ENCODE results near the gene ICE2. TPM values are rescaled to one million over a fixed set of nuclear protein-coding genes. Genes with fewer than 3 reads are reported as not detected.
A peak's percentile ranks its signal among the peaks of the same experiment; 100 is the strongest.

The ICE2 gene, protein sequence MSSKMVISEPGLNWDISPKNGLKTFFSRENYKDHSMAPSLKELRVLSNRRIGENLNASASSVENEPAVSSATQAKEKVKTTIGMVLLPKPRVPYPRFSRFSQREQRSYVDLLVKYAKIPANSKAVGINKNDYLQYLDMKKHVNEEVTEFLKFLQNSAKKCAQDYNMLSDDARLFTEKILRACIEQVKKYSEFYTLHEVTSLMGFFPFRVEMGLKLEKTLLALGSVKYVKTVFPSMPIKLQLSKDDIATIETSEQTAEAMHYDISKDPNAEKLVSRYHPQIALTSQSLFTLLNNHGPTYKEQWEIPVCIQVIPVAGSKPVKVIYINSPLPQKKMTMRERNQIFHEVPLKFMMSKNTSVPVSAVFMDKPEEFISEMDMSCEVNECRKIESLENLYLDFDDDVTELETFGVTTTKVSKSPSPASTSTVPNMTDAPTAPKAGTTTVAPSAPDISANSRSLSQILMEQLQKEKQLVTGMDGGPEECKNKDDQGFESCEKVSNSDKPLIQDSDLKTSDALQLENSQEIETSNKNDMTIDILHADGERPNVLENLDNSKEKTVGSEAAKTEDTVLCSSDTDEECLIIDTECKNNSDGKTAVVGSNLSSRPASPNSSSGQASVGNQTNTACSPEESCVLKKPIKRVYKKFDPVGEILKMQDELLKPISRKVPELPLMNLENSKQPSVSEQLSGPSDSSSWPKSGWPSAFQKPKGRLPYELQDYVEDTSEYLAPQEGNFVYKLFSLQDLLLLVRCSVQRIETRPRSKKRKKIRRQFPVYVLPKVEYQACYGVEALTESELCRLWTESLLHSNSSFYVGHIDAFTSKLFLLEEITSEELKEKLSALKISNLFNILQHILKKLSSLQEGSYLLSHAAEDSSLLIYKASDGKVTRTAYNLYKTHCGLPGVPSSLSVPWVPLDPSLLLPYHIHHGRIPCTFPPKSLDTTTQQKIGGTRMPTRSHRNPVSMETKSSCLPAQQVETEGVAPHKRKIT
- 51.9 and 56.1 TPM in 2 replicates for total RNA-seq

DNA sequence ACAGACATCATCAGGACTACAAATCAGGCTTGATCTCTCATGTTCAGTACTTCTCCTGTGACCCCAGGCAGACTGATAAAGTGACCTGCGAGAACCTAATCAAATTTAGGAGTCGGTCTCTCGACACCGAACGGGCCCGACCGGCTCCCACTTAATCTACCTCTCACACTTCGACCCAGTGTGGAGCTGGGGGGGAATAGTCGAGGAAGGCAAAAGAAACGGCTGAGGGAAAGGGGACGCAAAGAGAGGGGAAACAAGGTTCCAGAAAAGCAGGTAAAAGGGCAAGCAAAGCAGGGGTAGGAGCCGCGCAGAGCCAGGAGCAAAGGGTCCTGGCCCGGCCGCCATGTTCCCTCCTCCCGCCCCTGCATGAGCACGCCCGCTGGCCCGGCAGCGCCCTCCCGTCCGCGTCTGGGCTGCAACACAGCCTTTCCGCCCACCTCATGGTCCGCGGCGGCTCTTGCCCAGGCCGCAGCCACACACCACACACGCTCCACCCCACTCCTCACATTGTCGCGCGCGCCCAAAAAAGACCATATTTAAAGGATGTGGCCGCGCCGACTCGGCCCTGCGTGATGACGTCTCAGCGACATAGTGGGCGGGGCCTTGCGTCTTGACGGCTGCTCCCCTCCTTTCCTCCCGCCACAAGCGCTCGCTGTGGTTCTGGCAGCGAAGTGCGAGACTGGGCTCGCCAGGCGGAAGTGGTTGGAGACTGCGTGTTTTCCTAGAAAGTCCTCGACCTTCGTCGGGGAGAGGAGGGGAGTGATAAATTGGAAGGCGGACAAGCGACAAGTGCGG is at the start of gene ICE2:
TSS of gene ICE2 (minus strand) at position 577 of the 795 bp plus-strand sequence. CDS start 1,165 bp downstream, outside the sequence.
- H3K9me3 Mint-ChIP-seq, result no peaks in the 10 kb centered on the region

DNA sequence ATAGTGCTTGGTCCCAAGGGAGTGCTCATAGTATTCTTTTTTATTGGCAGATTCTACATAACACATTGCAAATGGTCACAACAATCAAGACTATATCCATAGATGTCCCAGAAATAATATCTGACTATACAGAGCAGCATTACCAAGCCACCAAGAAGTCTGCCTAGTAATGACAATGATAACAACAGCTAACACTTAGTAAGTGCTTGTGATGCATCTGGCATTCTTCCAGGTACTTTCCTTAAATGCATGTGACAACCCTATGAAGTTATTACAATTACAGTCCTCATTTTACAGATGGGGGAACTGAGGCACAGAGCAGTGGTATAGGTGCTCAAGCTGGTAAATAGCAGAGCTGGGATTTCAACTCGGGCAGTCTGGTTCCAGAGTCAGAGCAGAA is 49.6 kb upstream of the ICE2 start:
- Mint-ChIP-seq H3K27me3 (ENCODE audit: insufficient read depth) (no peaks in the 10 kb centered on the region), H3K27ac (peak overlapping the region; percentile 79), H3K4me1 (ENCODE audit: low read depth) (peaks cover 65% of the 10 kb centered on the region), H3K36me3 (ENCODE audit: low read depth) (peaks cover 35% of the 10 kb centered on the region), H3K9me3 (no peaks in the 10 kb centered on the region), H3K4me3 (no peak overlapping the region)
- no peak for DNase-seq (ENCODE audit: low spot score)
- intact Hi-C loops (cut with micrococcal nuclease), result no loop called here

More for the DNA sequence above, at the start of gene ICE2:
- Mint-ChIP-seq H3K27me3 (ENCODE audit: insufficient read depth) (no peaks in the 10 kb centered on the region), H3K4me3 (peak within 1 kb of the TSS; percentile 97), H3K36me3 (ENCODE audit: low read depth) (peaks cover 19% of the 10 kb centered on the region), H3K27ac (peak within 1 kb of the TSS; percentile 97), H3K4me1 (ENCODE audit: low read depth) (peaks cover 52% of the 10 kb centered on the region)
- DNase-seq (ENCODE audit: low spot score), result peak; percentile 95
- intact Hi-C loops (cut with micrococcal nuclease), result loop anchor here (1.0 to 10.0 kb wide), 10 partner anchors 29 to 1374 kb away; partner anchors contain the start of genes ANXA2, BNIP2 and CCNB2

GRCh38 chr15:60527456-60527855 is 48.5 kb upstream of the ICE2 start:
- H3K36me3 Mint-ChIP-seq (ENCODE audit: low read depth), result peaks cover 36% of the 10 kb centered on the region
- H3K27me3 Mint-ChIP-seq (ENCODE audit: insufficient read depth), result no peaks in the 10 kb centered on the region
- intact Hi-C loops (cut with micrococcal nuclease), result no loop called here
- no peak for DNase-seq (ENCODE audit: low spot score)
- peak overlapping the region; percentile 13 for H3K27ac Mint-ChIP-seq
- peaks cover 58% of the 10 kb centered on the region for H3K4me1 Mint-ChIP-seq (ENCODE audit: low read depth)
- H3K4me3 Mint-ChIP-seq, result no peak overlapping the region
- H3K9me3 Mint-ChIP-seq, result no peaks in the 10 kb centered on the region

DNA sequence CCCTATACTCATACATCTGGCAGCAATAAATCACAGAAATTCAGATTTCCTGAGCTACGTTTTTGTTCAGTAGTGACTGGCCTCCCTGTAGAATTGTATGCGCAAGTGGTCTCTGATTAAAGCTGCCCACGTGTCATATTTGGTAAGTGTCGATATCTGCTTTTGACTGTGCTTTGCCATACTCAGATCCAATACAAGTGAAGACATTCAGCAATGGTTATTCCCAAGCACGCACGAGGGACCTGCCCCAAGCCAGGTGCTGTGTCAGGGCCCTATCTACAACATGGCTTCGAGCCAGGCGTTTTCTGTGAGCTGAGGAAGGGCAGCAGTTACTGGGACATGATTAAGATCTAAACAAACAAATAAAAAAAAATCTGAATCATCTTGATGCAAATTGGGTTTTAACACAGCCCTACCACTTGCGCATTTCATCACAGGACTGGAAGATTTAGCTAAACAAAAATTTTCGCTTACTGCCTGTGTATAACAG is 47.2 kb upstream of the ICE2 start:
- intact Hi-C loops (cut with micrococcal nuclease), result no loop called here
- no peak overlapping the region for H3K4me3 Mint-ChIP-seq

DNA sequence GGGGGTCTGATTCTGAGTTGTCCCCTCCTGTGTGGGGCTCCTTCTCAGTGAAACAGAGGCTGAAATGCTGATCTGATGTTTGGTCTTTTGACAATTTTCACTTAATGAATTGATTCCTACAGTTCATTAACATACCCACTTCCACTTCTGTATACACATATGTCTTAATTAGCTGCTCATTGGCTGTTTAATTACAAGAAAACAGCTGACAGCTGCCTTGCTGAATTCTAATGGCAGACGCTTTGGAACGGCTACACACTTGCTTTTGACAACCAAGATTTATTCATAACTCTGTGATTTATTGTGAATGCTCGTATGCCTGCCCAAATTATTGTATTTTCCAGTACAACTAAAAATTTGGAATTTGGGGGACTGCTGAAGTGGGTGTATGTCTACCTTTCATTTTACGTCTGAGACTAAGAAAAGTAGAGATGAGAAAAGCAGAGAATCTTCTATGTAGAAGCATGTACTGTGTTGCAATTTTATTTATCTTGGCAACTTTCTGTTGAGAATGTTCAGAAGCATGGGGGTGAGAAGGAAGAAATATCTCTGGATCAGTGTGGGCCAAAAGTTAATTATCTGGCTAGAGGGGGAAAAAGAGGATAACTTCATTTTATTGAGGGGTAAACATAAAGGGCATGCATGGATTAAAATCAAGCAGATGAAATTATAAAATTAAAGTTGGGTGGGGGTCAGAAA is 46.5 kb upstream of the ICE2 start:
- H3K36me3 Mint-ChIP-seq (ENCODE audit: low read depth), result peaks cover 37% of the 10 kb centered on the region
- no peak for DNase-seq (ENCODE audit: low spot score)
- H3K27ac Mint-ChIP-seq, result peak overlapping the region; percentile 18
- no peaks in the 10 kb centered on the region for H3K9me3 Mint-ChIP-seq
- peaks cover 64% of the 10 kb centered on the region for H3K4me1 Mint-ChIP-seq (ENCODE audit: low read depth)
- no peaks in the 10 kb centered on the region for H3K27me3 Mint-ChIP-seq (ENCODE audit: insufficient read depth)
- intact Hi-C loops (cut with micrococcal nuclease), result no loop called here
- H3K4me3 Mint-ChIP-seq, result no peak overlapping the region

More for the DNA sequence above, 47.2 kb upstream of the ICE2 start:
- no peaks in the 10 kb centered on the region for H3K27me3 Mint-ChIP-seq (ENCODE audit: insufficient read depth)
- no peaks in the 10 kb centered on the region for H3K9me3 Mint-ChIP-seq
- H3K4me1 Mint-ChIP-seq (ENCODE audit: low read depth), result peaks cover 60% of the 10 kb centered on the region
- H3K27ac Mint-ChIP-seq, result no peak overlapping the region
- peaks cover 37% of the 10 kb centered on the region for H3K36me3 Mint-ChIP-seq (ENCODE audit: low read depth)
- no peak for DNase-seq (ENCODE audit: low spot score)

DNA sequence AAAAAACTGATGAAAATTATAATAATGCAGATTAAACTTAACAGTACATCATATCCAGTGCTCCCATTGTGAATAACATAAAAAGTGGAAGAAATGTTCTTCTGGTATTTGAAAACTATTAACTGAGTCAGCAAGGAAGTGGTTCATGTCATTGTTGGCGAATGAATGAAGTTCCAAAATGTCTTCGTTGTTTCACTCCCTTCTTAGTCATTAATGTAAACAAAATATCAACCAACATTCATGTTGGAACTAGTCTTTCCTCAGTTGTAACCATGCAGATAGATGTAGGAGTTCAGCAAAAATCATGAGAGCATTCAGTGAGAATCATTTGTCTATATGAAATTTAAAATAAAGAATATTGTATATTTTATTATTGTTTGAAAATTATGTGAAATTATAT is 44.1 kb upstream of the ICE2 start:
- H3K4me1 Mint-ChIP-seq (ENCODE audit: low read depth), result peaks cover 73% of the 10 kb centered on the region
- intact Hi-C loops (cut with micrococcal nuclease), result no loop called here
- H3K9me3 Mint-ChIP-seq, result no peaks in the 10 kb centered on the region
- H3K4me3 Mint-ChIP-seq, result no peak overlapping the region
- peaks cover 35% of the 10 kb centered on the region for H3K36me3 Mint-ChIP-seq (ENCODE audit: low read depth)
- no peaks in the 10 kb centered on the region for H3K27me3 Mint-ChIP-seq (ENCODE audit: insufficient read depth)
- H3K27ac Mint-ChIP-seq, result peak overlapping the region; percentile 28
- DNase-seq (ENCODE audit: low spot score), result no peak

GRCh38 chr15:60520825-60521368 is 42.0 kb upstream of the ICE2 start:
- Mint-ChIP-seq H3K36me3 (ENCODE audit: low read depth) (peaks cover 26% of the 10 kb centered on the region), H3K4me3 (no peak overlapping the region), H3K9me3 (no peaks in the 10 kb centered on the region), H3K4me1 (ENCODE audit: low read depth) (peaks cover 58% of the 10 kb centered on the region), H3K27me3 (ENCODE audit: insufficient read depth) (no peaks in the 10 kb centered on the region), H3K27ac (peak overlapping the region; percentile 71)
- intact Hi-C loops (cut with micrococcal nuclease), result loop anchor here (1.0 kb wide), 10 partner anchors 13 to 378 kb away; partner anchors contain the start of gene ICE2
- DNase-seq (ENCODE audit: low spot score), result peak; percentile 63

DNA sequence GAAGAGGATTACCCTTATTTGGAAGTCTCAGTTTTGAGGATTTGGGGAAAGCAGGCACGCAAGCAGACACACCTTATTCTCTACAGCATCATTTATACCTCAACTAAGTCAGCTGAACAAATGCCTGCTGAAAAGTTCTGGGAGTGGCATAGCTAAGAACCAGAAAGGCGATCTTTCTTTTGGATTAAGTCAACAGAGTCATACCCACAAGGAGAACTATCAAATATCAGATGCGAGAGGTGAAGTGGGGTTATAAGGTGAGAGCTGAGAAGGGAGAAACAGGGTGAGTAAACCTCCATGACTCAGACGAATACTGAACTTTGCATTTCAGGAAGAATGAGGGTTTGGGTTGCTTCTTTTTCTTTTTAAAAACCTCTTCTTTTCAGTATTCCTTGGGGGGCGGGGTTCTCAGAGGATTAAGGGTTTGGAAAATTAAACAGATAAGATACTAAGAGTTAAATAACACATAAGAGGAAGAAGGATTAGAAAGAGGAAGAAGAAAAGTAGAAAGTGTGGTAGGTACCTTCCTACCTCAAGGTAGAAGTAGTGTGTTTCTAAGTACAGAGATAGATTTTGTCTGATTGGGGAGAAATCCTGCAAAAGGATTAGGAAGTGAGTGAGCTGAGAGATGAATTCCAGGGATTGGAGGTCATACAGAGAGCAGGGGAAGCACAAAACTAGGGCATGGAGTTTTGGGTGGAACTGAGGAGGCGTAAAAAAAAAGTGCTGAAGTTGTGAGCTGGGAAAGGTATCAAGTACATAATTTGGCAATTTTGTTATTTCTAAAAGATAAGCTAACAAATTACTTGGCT is 41.3 kb upstream of the ICE2 start:
- intact Hi-C loops (cut with micrococcal nuclease), result loop anchor here (1.0 kb wide), 10 partner anchors 12 to 379 kb away; partner anchors contain the start of gene ICE2
- H3K4me1 Mint-ChIP-seq (ENCODE audit: low read depth), result peaks cover 53% of the 10 kb centered on the region
- H3K27ac Mint-ChIP-seq, result peak overlapping the region; percentile 71
- H3K4me3 Mint-ChIP-seq, result peak overlapping the region; percentile 17
- no peaks in the 10 kb centered on the region for H3K27me3 Mint-ChIP-seq (ENCODE audit: insufficient read depth)
- H3K9me3 Mint-ChIP-seq, result no peaks in the 10 kb centered on the region
- peak; percentile 6 for DNase-seq (ENCODE audit: low spot score)
- H3K36me3 Mint-ChIP-seq (ENCODE audit: low read depth), result peaks cover 26% of the 10 kb centered on the region

- intact Hi-C loops (cut with micrococcal nuclease), result no loop called here
- Mint-ChIP-seq H3K4me3 (peak overlapping the region; percentile 34), H3K4me1 (ENCODE audit: low read depth) (peaks cover 45% of the 10 kb centered on the region), H3K27ac (peak overlapping the region; percentile 71), H3K27me3 (ENCODE audit: insufficient read depth) (no peaks in the 10 kb centered on the region), H3K36me3 (ENCODE audit: low read depth) (peaks cover 28% of the 10 kb centered on the region), H3K9me3 (no peaks in the 10 kb centered on the region)
- no peak for DNase-seq (ENCODE audit: low spot score)
Observed at GRCh38 chr15:60519218-60519617, 40.3 kb upstream of the ICE2 start.

GRCh38 chr15:60518511-60518910 is 39.6 kb upstream of the ICE2 start:
- peaks cover 38% of the 10 kb centered on the region for H3K4me1 Mint-ChIP-seq (ENCODE audit: low read depth)
- H3K9me3 Mint-ChIP-seq, result no peaks in the 10 kb centered on the region
- H3K4me3 Mint-ChIP-seq, result no peak overlapping the region
- no peak overlapping the region for H3K27ac Mint-ChIP-seq
- no peak for DNase-seq (ENCODE audit: low spot score)
- peaks cover 31% of the 10 kb centered on the region for H3K36me3 Mint-ChIP-seq (ENCODE audit: low read depth)
- intact Hi-C loops (cut with micrococcal nuclease), result no loop called here
- H3K27me3 Mint-ChIP-seq (ENCODE audit: insufficient read depth), result no peaks in the 10 kb centered on the region
